ENCODE results near the gene RCOR1.
"Not testable (repeated sequence)": the region's sequence is repeated elsewhere in the genome, so short reads cannot be mapped to it uniquely, and the experiment has no call there.

RCOR1 gene

GRCh38 chr14:102591944-102592762, at the start of gene RCOR1:
RCOR1 (plus strand) TSS chr14:102592649; CDS start chr14:102592887, 238 bp downstream.
- peak; percentile 93 to 98 for DNase-seq (ENCODE audit: low read depth in 2 of 2)

GRCh38 chr14:102544046-102544746, 48.3 kb upstream of the RCOR1 start:
- DNase-seq (ENCODE audit: low read depth in 2 of 2): no peak

- DNase-seq (ENCODE audit: low read depth in 2 of 2): no peak
These were observed 47.5 kb upstream of the RCOR1 start for GRCh38 chr14:102544747-102545460.

GRCh38 chr14:102545461-102546265, 46.8 kb upstream of the RCOR1 start:
- no peak for DNase-seq (ENCODE audit: low read depth in 2 of 2)

GRCh38 chr14:102548616-102549240, 43.7 kb upstream of the RCOR1 start:
- no peak for DNase-seq (ENCODE audit: low read depth in 2 of 2)

- DNase-seq (ENCODE audit: low read depth in 2 of 2): not testable (repeated sequence)
These were observed 41.5 kb upstream of the RCOR1 start for GRCh38 chr14:102550927-102551401.

GRCh38 chr14:102551995-102552705, 40.3 kb upstream of the RCOR1 start:
- no peak for DNase-seq (ENCODE audit: low read depth in 2 of 2)

- DNase-seq (ENCODE audit: low read depth in 2 of 2): peak; percentile 12 to 53
These were observed 37.3 kb upstream of the RCOR1 start for GRCh38 chr14:102554821-102555819.

GRCh38 chr14:102556098-102556677, 36.3 kb upstream of the RCOR1 start:
- no peak for DNase-seq (ENCODE audit: low read depth in 2 of 2)

GRCh38 chr14:102557434-102558226, 34.8 kb upstream of the RCOR1 start:
- DNase-seq (ENCODE audit: low read depth in 2 of 2): no peak

GRCh38 chr14:102558556-102558955, 33.9 kb upstream of the RCOR1 start:
- no peak for DNase-seq (ENCODE audit: low read depth in 2 of 2)

GRCh38 chr14:102560458-102561261, 31.8 kb upstream of the RCOR1 start:
- DNase-seq (ENCODE audit: low read depth in 2 of 2): no peak

- no peak for DNase-seq (ENCODE audit: low read depth in 2 of 2)
These were observed 27.0 kb upstream of the RCOR1 start for GRCh38 chr14:102565331-102565887.

GRCh38 chr14:102565959-102566358, 26.5 kb upstream of the RCOR1 start:
- DNase-seq (ENCODE audit: low read depth in 2 of 2): no peak

GRCh38 chr14:102568115-102568614, 24.3 kb upstream of the RCOR1 start:
- DNase-seq (ENCODE audit: low read depth in 2 of 2): peak; percentile 17 to 39

- no peak for DNase-seq (ENCODE audit: low read depth in 2 of 2)
These were observed 22.0 kb upstream of the RCOR1 start for GRCh38 chr14:102570334-102570995.
